ENCODE measurements around the gene KIF5C.
A peak's percentile ranks its signal among the peaks of the same experiment; 100 is the strongest.

KIF5C gene

DNA sequence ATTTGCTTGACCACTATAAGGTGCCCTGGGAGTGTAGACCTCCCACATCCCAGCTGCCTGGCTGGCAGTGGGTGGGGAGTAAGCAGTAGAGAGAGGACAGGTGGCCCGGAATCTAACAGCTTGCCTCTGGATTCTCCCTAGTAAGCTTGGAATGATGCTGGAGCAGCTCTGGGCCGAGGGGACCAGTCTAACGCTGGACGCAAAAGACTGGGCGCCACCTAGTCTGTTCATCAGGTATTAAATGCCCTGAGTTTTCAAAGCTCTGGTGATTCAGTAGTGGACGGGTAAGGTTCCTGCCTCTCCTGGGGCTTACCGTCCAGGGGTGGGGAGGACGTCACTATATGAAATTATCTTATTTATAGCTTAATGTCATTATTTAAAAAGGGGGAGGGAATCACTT lies 162.8 kb downstream of the KIF5C start:
- no peak for DNase-seq (ENCODE audit: extremely low read depth in 1 of 2, low read depth in 1 of 2)

DNA sequence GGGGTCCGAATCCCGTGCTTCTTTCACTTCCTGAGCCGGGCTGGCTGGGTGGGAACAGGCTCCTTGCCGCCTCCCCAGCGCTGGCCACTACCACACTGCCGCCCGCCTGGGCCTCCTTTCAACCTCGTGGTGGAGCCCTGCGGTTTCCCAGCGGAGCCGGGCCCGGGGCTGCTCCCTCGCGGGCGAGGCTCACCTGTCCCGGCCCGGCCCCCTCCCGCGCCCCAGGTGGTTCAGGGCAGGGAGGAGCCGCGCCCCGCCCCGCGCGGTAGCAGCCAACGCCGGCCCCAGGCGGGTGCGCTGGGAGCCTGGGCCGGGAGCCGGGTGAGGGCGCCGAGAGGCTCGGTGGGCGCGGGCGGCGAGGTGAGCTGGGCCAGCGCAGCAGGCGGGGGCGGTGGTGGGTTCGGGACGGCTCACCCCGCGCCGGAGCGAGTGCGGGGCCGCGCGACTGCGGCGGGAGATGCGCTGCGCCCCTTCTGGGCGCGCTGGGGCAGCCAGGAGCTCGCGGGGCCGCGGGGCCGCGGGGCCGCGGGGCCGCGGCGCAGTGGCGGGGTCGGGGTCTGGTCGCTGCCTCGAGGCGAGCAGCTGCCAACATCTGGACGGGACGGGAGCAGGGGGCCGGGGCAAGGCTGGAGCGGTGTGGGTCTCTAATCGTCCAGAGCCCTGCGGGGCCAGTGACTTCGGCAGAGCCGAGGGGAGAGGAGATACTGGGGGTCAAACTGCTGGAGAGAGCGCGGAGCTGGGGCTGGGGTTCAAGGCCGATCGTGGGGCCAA lies 163.6 kb downstream of the KIF5C start, which contains the start of gene LYPD6B:
LYPD6B (plus strand) TSS at position 258 of the 771 bp plus-strand sequence. CDS start 92,250 bp downstream, outside the sequence.
- DNase-seq (ENCODE audit: extremely low read depth in 1 of 2, low read depth in 1 of 2): no peak

DNA sequence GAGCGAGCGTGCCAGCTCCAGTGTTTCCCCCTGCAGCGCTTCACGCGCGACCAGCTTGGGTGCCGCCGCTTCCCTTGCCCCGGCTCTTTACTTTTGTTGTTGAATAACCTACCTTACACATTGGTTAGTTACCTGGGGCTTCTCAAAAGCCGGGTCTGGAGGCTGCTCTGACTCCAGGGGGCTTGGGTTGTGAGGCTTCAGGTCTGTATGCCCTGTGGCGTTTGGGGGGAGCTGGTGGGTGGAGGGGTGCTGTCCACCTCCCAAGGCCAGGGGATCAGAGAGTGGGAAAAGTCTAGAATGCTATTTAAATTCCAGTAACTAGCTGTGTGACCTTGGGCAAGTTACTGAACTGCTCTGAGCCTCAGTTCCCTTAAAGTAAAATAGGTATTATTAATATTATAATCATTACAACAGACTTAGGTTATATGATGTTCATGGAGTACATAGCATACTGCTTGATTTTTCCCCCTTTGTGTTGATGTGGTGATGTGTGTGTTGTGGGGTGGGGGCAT lies 164.2 kb downstream of the KIF5C start:
- DNase-seq (ENCODE audit: extremely low read depth in 1 of 2, low read depth in 1 of 2): no peak

- DNase-seq (ENCODE audit: extremely low read depth in 1 of 2, low read depth in 1 of 2): peak; percentile 9 to 32
Measured at GRCh38 chr2:149040451-149040850, 165.4 kb downstream of the KIF5C start.

DNA sequence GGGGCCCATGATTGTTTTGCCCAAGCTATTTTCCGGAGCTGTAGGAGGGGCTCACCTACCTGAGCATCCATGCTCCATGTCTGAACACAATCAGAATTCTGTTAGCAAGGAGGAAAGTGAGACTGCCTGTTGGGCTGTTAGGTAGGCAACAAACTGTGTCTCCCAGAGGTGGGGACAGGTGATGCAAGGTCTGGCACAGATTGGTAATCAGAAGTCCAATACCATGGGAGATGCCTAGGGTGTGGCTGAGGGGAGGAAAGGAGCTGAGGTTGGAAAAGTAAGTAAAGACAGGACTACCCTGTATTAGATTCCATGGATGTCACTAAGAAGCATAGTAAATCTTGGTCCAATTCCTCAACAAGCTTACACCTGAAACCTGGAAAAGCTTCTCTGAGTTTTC lies 166.5 kb downstream of the KIF5C start:
- DNase-seq (ENCODE audit: extremely low read depth in 1 of 2, low read depth in 1 of 2): no peak

DNA sequence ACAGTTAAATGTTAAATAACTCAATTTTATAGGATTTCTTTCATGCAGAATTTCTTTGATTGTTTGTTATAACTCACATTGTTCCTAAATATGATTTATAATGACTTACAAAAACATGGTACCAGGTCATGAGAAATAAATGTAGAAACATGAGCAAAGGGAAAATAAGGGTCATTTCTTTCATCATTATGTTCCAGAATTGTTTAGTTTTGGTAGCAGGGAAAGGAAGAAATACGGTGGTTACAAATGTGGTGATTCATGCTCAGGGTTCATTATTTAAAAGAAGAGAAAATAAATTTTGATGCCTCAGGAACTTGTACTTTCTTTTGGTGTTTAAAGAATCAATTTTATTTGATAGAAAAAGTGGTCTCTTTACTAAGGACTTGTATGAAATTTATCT lies 167.9 kb downstream of the KIF5C start:
- DNase-seq (ENCODE audit: extremely low read depth in 1 of 2, low read depth in 1 of 2): no peak

DNA sequence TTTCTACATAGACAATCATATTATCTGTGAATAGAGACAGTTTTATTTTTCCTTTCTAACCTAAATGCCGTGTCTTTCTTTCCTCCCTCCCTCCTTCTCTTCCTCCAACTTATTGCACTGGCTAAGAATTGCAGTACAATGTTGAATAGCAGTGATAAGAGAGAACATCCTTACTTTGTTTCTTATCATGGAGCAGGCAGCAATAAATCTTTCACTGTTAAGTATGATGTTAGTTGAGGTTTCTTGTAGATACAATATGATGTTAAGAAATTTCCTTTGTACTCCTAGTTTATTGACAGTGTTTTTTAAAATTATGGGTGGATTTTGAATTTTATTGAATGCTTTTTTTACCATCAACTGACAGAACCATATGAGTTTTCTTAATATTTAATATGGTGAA lies 169.5 kb downstream of the KIF5C start:
- DNase-seq (ENCODE audit: extremely low read depth in 1 of 2, low read depth in 1 of 2): no peak

DNA sequence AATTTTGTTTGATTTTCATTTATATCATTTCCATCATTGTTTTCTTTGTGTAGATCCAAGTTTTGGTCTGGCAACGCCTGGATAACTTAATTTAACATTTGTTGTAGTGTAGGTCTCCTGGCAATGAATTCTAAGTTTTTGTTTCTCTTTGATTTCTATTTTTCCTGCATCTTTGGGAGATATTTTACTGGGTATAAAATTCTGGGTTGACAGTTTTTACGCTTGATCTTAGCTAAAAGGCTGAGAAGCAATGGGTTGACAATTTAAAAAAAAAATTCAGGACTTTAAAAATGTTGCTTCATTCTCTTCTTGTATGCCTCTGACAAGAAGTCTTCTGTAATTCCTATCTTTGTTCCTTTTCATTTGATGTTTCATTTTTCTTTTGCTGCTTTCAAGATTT lies 172.1 kb downstream of the KIF5C start:
- DNase-seq (ENCODE audit: extremely low read depth in 1 of 2, low read depth in 1 of 2): no peak

- no peak for DNase-seq (ENCODE audit: extremely low read depth in 1 of 2, low read depth in 1 of 2)
Measured at GRCh38 chr2:149049142-149049541, 174.1 kb downstream of the KIF5C start.

DNA sequence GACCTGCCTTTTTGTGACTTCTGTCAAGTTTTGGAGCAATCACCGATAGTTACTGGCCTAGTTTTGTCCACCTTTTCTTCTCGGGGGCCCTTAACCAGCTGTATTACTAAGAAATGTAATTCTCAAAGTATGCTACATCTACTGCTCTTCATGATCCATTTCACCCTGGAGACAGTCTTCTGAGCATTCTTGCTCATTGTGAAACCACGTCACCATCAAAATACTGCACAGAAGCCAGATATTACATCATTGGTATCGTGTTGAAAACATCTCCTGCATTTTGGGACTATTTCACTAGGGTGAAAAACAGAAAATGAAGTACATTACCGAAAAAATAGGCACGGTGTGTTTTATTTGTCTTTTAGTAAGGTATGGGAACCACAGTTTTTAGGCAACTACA lies 175.2 kb downstream of the KIF5C start:
- no peak for DNase-seq (ENCODE audit: extremely low read depth in 1 of 2, low read depth in 1 of 2)

GRCh38 chr2:149055751-149056150 lies 180.7 kb downstream of the KIF5C start:
- no peak for DNase-seq (ENCODE audit: extremely low read depth in 1 of 2, low read depth in 1 of 2)

- no peak for DNase-seq (ENCODE audit: extremely low read depth in 1 of 2, low read depth in 1 of 2)
Measured at GRCh38 chr2:149056541-149057255, 181.7 kb downstream of the KIF5C start.

DNA sequence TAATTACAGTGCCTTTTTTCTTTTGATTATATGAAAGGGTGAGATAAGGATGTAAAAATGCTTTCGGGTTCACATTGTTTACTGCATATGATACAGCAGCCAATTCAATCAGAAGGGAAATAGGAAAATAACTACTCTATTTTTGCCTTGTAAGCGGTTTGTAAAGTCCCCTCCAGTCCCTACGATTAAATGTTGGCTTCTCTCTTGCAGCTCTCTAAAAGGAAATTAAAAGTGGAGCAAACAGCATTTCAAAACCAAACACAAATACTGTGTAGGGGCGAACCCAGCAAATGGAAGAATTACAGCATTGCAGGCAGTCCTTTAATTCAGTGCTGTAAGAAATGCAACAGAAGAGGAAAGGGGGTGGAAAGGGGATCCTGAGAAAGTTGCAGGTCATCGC lies 182.4 kb downstream of the KIF5C start:
- no peak for DNase-seq (ENCODE audit: extremely low read depth in 1 of 2, low read depth in 1 of 2)

- no peak for DNase-seq (ENCODE audit: extremely low read depth in 1 of 2, low read depth in 1 of 2)
Measured at GRCh38 chr2:149058936-149059335, 183.9 kb downstream of the KIF5C start.

DNA sequence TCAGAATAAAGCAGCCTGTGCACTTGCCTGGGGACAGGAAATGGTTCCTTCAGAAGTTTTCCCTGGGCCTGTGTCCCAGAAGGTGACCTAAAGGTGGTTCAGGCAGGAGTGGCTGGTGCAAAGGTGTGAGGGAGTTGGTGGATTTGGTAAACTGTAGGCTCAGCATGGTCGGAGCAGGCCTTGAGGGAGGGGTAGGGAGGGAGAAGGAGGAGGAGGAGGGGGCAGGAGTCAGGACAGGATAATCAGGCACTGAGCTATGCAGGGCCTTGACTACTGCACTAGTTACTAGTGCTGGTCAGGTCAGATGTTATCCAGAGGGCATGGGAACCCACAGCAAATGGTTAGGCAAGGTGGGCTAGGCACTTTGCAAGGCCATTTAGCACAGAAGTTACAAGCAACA lies 184.8 kb downstream of the KIF5C start:
- DNase-seq (ENCODE audit: extremely low read depth in 1 of 2, low read depth in 1 of 2): no peak

- no peak for DNase-seq (ENCODE audit: extremely low read depth in 1 of 2, low read depth in 1 of 2)
Measured at GRCh38 chr2:149061133-149061745, 186.2 kb downstream of the KIF5C start.

DNA sequence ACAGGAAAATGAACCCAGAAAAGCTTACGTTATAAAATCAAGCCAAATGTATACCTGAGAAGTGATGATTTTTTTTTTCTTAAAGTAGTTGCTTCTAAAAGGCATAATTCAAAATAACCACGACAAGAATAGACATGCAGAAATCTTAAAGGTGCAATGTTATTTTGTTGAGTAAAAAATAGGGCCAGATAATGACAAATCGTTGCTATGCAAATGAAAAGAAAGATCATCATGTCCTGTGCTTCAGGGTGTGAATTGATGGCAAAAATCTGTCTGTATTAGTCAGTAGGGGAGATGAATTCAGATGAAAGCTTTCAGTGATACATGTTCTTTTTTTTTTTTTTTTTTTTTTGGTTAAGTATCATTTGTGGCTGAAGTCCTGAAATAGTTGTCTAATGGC lies 187.5 kb downstream of the KIF5C start:
- DNase-seq (ENCODE audit: extremely low read depth in 1 of 2, low read depth in 1 of 2): no peak

DNA sequence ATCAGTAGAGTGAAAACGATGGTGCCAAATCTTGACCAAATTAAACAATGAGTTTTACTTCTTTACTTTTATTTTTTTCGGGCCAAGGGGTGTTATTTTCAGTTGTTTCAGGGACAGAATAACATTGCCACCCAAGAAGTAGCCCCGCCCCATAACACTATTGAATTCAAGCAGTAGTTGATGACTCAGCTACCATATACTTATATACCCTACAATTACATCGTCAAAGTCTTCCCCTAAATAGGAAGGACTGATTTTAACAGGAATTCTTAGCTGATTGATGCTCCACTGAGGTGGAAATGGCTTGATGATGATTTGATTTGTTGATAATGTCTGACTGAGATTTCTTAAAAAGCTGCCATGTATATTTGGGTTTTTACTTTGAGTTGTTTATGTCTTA lies 188.2 kb downstream of the KIF5C start:
- no peak for DNase-seq (ENCODE audit: extremely low read depth in 1 of 2, low read depth in 1 of 2)

DNA sequence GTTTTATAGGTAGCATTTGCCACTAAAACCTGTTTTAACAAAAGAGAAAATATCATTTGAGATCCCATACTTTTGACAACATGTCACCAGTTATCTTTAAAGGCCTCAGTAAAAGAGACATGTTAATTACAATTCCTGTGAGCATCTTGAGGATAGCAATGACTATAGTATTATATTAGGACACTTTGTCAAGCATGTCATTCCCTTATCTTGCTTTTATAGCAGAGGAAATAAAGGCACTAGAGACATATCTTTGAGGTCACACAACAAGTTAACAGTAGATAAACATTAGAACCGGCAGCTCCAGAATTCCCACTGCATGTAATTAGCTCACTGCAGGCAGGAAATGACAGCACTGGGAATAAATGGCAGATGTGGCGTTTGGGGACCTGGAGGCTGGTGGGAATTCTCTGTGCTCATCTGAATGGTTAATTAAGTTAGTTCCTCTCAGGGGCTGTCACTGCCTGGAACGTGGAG lies 189.4 kb downstream of the KIF5C start:
- DNase-seq (ENCODE audit: extremely low read depth in 1 of 2, low read depth in 1 of 2): no peak

- DNase-seq (ENCODE audit: extremely low read depth in 1 of 2, low read depth in 1 of 2): no peak
Measured at GRCh38 chr2:149064856-149065630, 190.0 kb downstream of the KIF5C start.
